Keratinocyte (primary cell): ENCODE results near the gene CALML6. TPM values are rescaled to one million over a fixed set of nuclear protein-coding genes. Genes with fewer than 3 reads are reported as not detected.

Source experiments
- DNase-seq: peaks from one replicate; pipeline ENCODE4 v3.0.0-alpha.2; 2011; ENCODE audit warnings: low read depth, missing footprints, low spot score
- FAIRE-seq: peaks from 2 replicates; lab custom pipeline; 2011; peaks lifted over from hg19 to GRCh38; lab: Jason Lieb, UNC
- H2AFZ ChIP-seq: 2 replicates; pipeline ENCODE4 v1.6.0; 2012; ENCODE audit warnings: low read length, control low read depth, inconsistent platforms; ENCODE audit not compliant: control insufficient read depth
- H3K27ac ChIP-seq: 2 replicates; pipeline ENCODE4 v1.5.1; 2011; ENCODE audit warnings: low read length; ENCODE audit not compliant: control insufficient read depth, insufficient read depth
- H3K27me3 ChIP-seq: 3 replicates; pipeline ENCODE4 v1.6.0; 2011; ENCODE audit warnings: low read length; ENCODE audit not compliant: control insufficient read depth, insufficient read depth; ENCODE audit errors: extremely low read depth
- H3K36me3 ChIP-seq, 2 experiments: 2 replicates in 1 of 2; 3 replicates in 1 of 2; pipeline ENCODE4 v1.5.1; 2011; ENCODE audit warnings: low read length in 2 of 2, mild to moderate bottlenecking in 1 of 2; ENCODE audit not compliant: control insufficient read depth in 2 of 2, insufficient read depth in 2 of 2; ENCODE audit errors: extremely low read depth in 1 of 2
- H3K4me1 ChIP-seq: 3 replicates; pipeline ENCODE4 v1.5.1; 2011; ENCODE audit warnings: low read length; ENCODE audit not compliant: control insufficient read depth, insufficient read depth; ENCODE audit errors: extremely low read depth
- H3K4me2 ChIP-seq: 3 replicates; pipeline ENCODE4 v1.6.0; 2011; ENCODE audit warnings: low read depth, low read length; ENCODE audit not compliant: control insufficient read depth, insufficient read depth; ENCODE audit errors: extremely low read depth
- H3K4me3 ChIP-seq, 3 experiments: fragments of 200-600 bp in 1 of 3; sonication (generic) in 1 of 3; 2 replicates in 2 of 3; 3 replicates in 1 of 3; pipeline ENCODE4 v1.5.1; 2011 to 2016; ENCODE audit warnings: low read length in 3 of 3, mild to moderate bottlenecking in 3 of 3, control low read depth in 2 of 3, inconsistent platforms in 1 of 3, low read depth in 1 of 3, mixed read lengths in 1 of 3, mixed run types in 1 of 3, moderate library complexity in 1 of 3; ENCODE audit not compliant: control insufficient read depth in 2 of 3, insufficient read depth in 2 of 3; ENCODE audit errors: extremely low read depth in 1 of 3
- H3K79me2 ChIP-seq: 2 replicates; pipeline ENCODE4 v1.6.0; 2012; ENCODE audit warnings: low read length; ENCODE audit not compliant: control insufficient read depth, insufficient read depth
- H3K9ac ChIP-seq: 3 replicates; pipeline ENCODE4 v1.6.0; 2011; ENCODE audit warnings: low read length; ENCODE audit not compliant: control insufficient read depth, insufficient read depth; ENCODE audit errors: extremely low read depth
- H3K9me1 ChIP-seq: 3 replicates; pipeline ENCODE4 v1.6.0; 2011; ENCODE audit warnings: low read length; ENCODE audit not compliant: control insufficient read depth, insufficient read depth; ENCODE audit errors: extremely low read depth
- H3K9me3 ChIP-seq: 2 replicates; pipeline ENCODE4 v1.5.1; 2012; ENCODE audit warnings: low read depth, low read length; ENCODE audit not compliant: control insufficient read depth
- H4K20me1 ChIP-seq: 3 replicates; pipeline ENCODE4 v1.6.0; 2011; ENCODE audit warnings: low read length; ENCODE audit not compliant: control insufficient read depth, insufficient read depth; ENCODE audit errors: extremely low read depth
- EZH2 ChIP-seq: IDR thresholded peaks from one replicate; pipeline ENCODE4 v1.6.1; 2012; ENCODE audit warnings: inconsistent platforms, mild to moderate bottlenecking, low read length, moderate library complexity
- dilution Hi-C: fragments of 300-500 bp; cut with MboI; formaldehyde crosslinking; loops from one replicate; pipeline ENCODE4 v1.7.0; 2020; ENCODE audit warnings: low sequenced_read_pairs; ENCODE audit not compliant: extremely low pct_ligation_motif_present
- polyA plus RNA-seq, 5 experiments: library from polyadenylated mRNA; depleted of rRNA in 3 of 5; stranded (reverse) in 3 of 5; stranded (forward) in 1 of 5; unstranded in 1 of 5; fragments of >200 nt; gene quantifications; 1 replicate in 1 of 5; 2 replicates in 3 of 5; 3 replicates in 1 of 5; pipeline versions ENCODE4 v1.2.1 to v1.2.3, GENCODE V29; 2011 to 2012; ENCODE audit warnings: missing spikeins in 2 of 5, low read depth in 1 of 5, low replicate concordance in 1 of 5
- TF ChIP-seq, protein P1 (sequence below), 3 experiments: IDR thresholded peaks in 1 of 3; conservative IDR thresholded peaks in 1 of 3; optimal IDR thresholded peaks in 1 of 3; 2 replicates in 2 of 3; 3 replicates in 1 of 3; pipeline versions ENCODE3 to v1.5.1; 2011; ENCODE audit warnings: low read length in 3 of 3, mild to moderate bottlenecking in 3 of 3, moderate library complexity in 2 of 3, control low read depth in 1 of 3, inconsistent platforms in 1 of 3; ENCODE audit not compliant: insufficient read depth in 2 of 3; ENCODE audit errors: extremely low read depth in 1 of 3

Gene CALML6
- polyA plus RNA-seq, 1 donor (not counting 4 experiments of a cell fraction or from before 2014, with no cell fraction given): 0.08 TPM

DNA sequence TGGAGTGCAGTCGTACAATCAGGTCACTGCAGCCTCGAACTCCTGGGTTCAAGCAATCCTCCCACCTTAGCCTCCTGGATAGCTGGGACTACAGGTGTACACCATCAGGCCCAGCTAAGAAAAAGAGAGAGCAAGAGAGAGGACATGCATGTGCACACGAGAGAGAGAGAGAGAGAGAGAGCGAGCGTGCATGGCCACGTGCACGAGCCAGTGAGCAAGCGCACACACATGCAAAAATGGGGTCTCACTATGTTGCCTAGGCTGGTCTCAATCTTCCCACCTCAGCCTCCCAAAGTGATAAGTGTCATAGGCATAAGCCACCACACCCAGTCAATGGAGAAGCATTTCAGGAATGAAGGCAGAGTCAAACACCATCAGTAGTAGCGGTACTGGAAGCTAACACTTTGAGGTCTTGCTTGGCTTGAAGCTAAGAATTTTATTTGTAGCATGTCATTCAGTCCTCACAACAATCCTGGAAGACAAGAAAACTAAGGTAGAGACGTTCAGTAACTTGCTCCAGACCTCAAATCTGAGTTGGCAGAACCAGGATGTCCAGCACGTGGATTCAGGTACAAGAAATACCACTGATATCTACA is 38.6 kb upstream of the CALML6 start:
- H3K79me2 ChIP-seq: peaks cover 99% of the 10 kb centered on the region
- no peak for DNase-seq
- FAIRE-seq: no peak
- no peaks in the 10 kb centered on the region for H3K9me3 ChIP-seq
- no peak overlapping the region for H3K9ac ChIP-seq
- no peak overlapping the region for H2AFZ ChIP-seq
- H3K36me3 ChIP-seq: peaks cover 26 to 40% of the 10 kb centered on the region in 2 experiments
- TF ChIP-seq EZH2: no peak
- TF ChIP-seq, protein P1, sequence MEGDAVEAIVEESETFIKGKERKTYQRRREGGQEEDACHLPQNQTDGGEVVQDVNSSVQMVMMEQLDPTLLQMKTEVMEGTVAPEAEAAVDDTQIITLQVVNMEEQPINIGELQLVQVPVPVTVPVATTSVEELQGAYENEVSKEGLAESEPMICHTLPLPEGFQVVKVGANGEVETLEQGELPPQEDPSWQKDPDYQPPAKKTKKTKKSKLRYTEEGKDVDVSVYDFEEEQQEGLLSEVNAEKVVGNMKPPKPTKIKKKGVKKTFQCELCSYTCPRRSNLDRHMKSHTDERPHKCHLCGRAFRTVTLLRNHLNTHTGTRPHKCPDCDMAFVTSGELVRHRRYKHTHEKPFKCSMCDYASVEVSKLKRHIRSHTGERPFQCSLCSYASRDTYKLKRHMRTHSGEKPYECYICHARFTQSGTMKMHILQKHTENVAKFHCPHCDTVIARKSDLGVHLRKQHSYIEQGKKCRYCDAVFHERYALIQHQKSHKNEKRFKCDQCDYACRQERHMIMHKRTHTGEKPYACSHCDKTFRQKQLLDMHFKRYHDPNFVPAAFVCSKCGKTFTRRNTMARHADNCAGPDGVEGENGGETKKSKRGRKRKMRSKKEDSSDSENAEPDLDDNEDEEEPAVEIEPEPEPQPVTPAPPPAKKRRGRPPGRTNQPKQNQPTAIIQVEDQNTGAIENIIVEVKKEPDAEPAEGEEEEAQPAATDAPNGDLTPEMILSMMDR (optimal IDR thresholded peaks at IDR 0.05 in 1 of 3, IDR thresholded peaks at IDR 0.05 in 1 of 3, conservative IDR thresholded peaks at IDR 0.05 in 1 of 3; ENCODE audit: extremely low read depth in 1 of 3, insufficient read depth in 2 of 3, low read length in 3 of 3): no peak
- no peak overlapping the region for H3K4me2 ChIP-seq
- no peaks in the 10 kb centered on the region for H3K27me3 ChIP-seq
- no peak overlapping the region for H3K27ac ChIP-seq
- peaks cover 3% of the 10 kb centered on the region for H3K9me1 ChIP-seq
- H4K20me1 ChIP-seq: peaks cover 85% of the 10 kb centered on the region
- dilution Hi-C loops: no loop called here
- H3K4me3 ChIP-seq: no peak overlapping the region
- no peaks in the 10 kb centered on the region for H3K4me1 ChIP-seq

DNA sequence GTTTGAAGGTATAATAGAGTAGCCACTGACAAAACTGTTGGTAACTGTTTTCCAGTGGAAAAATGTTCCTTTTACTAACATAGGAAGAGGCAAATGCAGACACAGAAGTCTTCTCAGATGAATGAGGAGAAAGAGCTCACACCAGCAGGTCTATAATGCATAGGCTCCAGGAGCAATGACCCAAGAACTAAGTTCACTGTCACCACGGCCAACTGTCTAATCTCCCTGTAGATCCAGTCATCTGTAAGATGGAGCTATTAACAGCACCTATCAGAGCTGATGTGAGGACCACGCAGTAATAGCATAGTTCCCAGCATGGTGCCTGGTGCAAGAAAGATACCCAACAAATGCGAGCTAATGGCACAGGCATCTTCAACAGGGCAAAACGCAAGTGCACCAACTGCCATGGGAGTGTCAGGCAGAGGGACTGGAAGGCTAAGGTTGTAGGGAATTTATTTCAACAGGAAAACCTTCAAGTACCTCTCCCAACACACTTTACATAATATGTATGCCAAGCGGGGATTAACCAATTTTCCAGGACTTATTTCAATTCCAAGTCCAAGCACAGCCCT is 37.1 kb upstream of the CALML6 start:
- FAIRE-seq: no peak
- H3K27ac ChIP-seq: no peak overlapping the region

More for the DNA sequence above, 37.1 kb upstream of the CALML6 start:
- Histone ChIP-seq H3K79me2 (peaks cover 97% of the 10 kb centered on the region), H4K20me1 (peaks cover 80% of the 10 kb centered on the region), H3K4me1 (no peaks in the 10 kb centered on the region), H3K9me1 (no peaks in the 10 kb centered on the region), H3K36me3 (peaks cover 21 to 34% of the 10 kb centered on the region in 2 experiments), H3K27me3 (no peaks in the 10 kb centered on the region), H3K9me3 (no peaks in the 10 kb centered on the region), H3K9ac (no peak overlapping the region), H3K4me3 (no peak overlapping the region), H3K4me2 (no peak overlapping the region), H2AFZ (no peak overlapping the region)
- TF ChIP-seq, protein P1 (optimal IDR thresholded peaks at IDR 0.05 in 1 of 3, IDR thresholded peaks at IDR 0.05 in 1 of 3, conservative IDR thresholded peaks at IDR 0.05 in 1 of 3; ENCODE audit: extremely low read depth in 1 of 3, insufficient read depth in 2 of 3, low read length in 3 of 3): no peak
- no peak for TF ChIP-seq EZH2
- dilution Hi-C loops: no loop called here
- no peak for DNase-seq
